ENCODE results near the gene KIF16B. TPM values are rescaled to one million over a fixed set of nuclear protein-coding genes. Genes with fewer than 3 reads are reported as not detected.

The KIF16B gene
- polyA plus RNA-seq, 6 donors from 2014 or later, result 3.2 to 7.1 (median 5.1) TPM

DNA sequence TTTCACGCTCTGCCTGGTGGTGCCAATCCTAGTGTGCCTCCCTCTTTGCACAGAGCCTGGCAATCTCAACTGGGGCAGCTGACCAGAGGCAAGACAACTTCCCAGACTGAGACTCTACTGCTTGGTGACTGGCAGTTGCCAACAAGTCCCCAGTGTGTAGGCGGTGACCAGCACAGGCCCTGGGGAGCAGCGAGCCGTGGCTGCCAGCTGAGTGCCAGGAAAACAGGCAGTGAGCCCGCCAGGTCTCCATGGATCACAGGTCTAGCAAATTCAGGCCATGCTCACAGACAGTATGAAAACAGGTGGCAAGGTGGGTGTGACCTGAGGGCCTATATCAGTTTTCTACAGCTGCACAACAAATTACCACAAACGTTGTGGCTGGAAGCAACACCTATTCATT, 289.9 kb downstream of the KIF16B start:
- peaks cover 0 to 8% of the 10 kb centered on the region in 2 donors for H3K36me3 Mint-ChIP-seq
- no peaks in the 10 kb centered on the region for H3K27me3 Mint-ChIP-seq
- no peak for ATAC-seq (ENCODE audit: low read depth in 2 of 2)
- H3K4me3 Mint-ChIP-seq, result no peak overlapping the region
- H3K4me1 Mint-ChIP-seq, result peaks cover 8 to 19% (median 12%) of the 10 kb centered on the region in 3 donors
- H3K9me3 Mint-ChIP-seq, result peaks cover 0 to 3% (median 0%) of the 10 kb centered on the region in 7 donors
- H3K27ac Mint-ChIP-seq, result peak overlapping the region in 1 of 6 donors; percentile 92
- DNase-seq, result no peak

DNA sequence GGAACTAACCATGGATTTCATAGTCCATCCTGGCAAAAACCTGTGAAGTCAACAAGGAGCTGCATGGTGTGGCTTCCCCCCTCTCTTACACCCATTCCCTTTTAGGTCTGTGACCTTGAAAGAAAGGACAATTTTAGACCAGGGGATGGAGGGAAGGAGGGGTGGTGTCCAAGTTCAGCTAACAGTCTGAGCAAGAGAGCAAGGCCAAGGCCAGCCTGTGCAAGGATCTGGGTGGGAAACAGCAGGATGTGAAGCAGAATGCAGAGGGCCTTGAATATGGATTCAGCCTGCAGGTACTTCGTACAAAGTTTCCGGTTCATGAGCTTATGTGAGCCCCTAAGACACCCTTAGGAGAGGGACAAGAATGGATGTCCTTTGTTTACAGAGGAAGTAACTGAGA, 293.0 kb downstream of the KIF16B start:
- H3K4me3 Mint-ChIP-seq, result no peak overlapping the region
- H3K36me3 Mint-ChIP-seq, result peaks cover 0 to 4% of the 10 kb centered on the region in 2 donors

DNA sequence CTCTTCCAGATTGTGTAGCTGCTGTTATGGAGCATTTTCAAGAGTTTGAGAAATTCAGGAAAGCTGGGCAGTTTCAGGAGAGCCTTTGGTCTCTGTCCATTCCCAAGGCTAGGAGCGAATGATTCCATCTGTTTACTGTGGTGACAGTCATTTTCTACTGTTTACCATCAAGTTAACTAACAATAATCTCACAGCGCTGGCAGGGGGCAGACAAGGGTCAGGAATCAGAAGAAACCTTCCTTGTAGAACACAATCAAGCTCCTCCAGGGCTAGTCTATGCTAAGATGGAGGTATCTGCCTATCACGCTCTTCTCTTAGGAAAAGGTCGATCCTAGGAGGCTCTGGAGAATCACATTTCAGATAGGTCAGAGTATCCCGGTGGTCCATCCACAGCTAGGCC, 293.9 kb downstream of the KIF16B start:
- Mint-ChIP-seq H3K36me3 (peaks cover 0 to 1% of the 10 kb centered on the region in 2 donors), H3K27ac (no peak overlapping the region), H3K9me3 (peaks cover 0 to 3% (median 0%) of the 10 kb centered on the region in 7 donors), H3K4me3 (no peak overlapping the region), H3K27me3 (no peaks in the 10 kb centered on the region), H3K4me1 (peaks cover 20 to 35% (median 24%) of the 10 kb centered on the region in 3 donors)
- DNase-seq, result no peak
- ATAC-seq (ENCODE audit: low read depth in 2 of 2), result no peak

More for the DNA sequence above, 293.0 kb downstream of the KIF16B start:
- Mint-ChIP-seq H3K27ac (no peak overlapping the region), H3K27me3 (no peaks in the 10 kb centered on the region), H3K9me3 (peaks cover 0 to 3% (median 0%) of the 10 kb centered on the region in 7 donors), H3K4me1 (peaks cover 23 to 40% (median 30%) of the 10 kb centered on the region in 3 donors)
- no peak for DNase-seq
- no peak for ATAC-seq (ENCODE audit: low read depth in 2 of 2)

DNA sequence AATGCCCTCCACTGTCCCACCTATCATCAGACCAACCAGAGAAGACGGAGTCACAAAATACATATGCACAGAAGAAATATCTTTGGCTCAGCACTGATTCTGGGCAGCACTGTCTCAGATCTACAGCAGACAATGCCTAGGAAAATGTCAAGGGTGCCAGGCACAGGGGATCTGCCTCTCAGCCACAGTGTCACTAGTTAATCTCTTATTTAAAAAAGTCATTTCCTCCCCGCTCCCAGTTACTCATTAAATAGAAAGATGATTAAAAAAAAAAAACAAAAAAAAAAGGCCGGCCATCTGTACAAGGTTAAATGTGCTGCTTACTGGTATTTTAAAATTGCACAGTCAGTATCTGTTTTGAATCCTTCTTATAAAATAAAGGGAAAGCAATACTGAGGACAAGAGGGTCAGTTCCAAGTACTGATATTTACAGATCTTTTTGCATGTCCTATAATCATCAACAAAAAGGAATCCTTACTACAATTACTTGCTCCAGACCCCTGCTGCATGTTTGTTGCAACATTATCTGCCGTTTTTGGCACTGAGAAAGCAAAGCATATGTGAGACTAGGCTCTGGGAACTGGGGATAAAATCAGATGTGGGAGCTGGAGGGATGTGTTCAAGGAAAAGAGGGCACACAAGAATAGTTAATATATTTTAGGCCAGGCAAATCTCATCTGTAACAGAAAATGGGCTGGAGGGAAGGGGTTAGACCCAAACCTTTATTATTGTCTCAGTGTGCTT, 299.3 kb downstream of the KIF16B start:
- Mint-ChIP-seq H3K36me3 (peaks cover 0 to 15% of the 10 kb centered on the region in 2 donors), H3K4me1 (peaks cover 17 to 24% (median 18%) of the 10 kb centered on the region in 3 donors), H3K27ac (peak overlapping the region in 3 of 6 donors; percentile 17 to 78 (median 70)), H3K27me3 (no peaks in the 10 kb centered on the region), H3K4me3 (no peak overlapping the region), H3K9me3 (no peaks in the 10 kb centered on the region)
- DNase-seq, result no peak
- ATAC-seq (ENCODE audit: low read depth in 2 of 2), result no peak

DNA sequence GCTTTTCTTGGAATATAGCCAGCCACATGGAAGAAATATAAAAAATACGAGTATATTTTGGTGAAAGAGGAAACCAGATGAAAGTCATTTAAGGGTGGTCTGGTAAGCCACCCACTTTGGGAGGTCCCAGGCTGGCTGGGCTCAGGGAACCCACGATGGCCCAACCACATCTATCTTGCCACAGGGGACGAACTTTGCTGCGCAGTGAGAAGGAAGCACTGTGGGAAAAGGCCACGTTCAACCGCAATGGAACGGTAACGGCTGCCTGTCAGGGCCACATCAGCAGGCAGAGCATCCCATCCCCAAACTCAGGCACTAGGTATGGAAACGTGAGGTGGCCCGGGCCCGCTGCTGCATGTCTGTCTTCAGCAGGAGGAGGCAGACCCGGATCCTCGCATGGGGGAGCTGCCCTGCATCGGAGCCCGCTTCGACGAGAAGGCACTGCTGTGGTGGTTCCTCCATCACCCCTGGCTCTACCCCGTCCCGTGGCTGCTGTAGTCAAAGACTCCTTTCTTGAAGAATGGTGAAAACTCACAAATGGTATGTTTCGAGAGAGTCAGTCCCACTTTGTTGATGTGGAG, 300.4 kb downstream of the KIF16B start:
- Mint-ChIP-seq H3K27ac (peak overlapping the region in 2 of 6 donors; percentile 24 to 75), H3K36me3 (peaks cover 0 to 16% of the 10 kb centered on the region in 2 donors), H3K4me3 (peak overlapping the region in 1 of 8 donors; percentile 25), H3K9me3 (no peaks in the 10 kb centered on the region), H3K27me3 (no peaks in the 10 kb centered on the region), H3K4me1 (peaks cover 17 to 23% (median 18%) of the 10 kb centered on the region in 3 donors)
- ATAC-seq (ENCODE audit: low read depth in 2 of 2), result no peak
- DNase-seq, result no peak

DNA sequence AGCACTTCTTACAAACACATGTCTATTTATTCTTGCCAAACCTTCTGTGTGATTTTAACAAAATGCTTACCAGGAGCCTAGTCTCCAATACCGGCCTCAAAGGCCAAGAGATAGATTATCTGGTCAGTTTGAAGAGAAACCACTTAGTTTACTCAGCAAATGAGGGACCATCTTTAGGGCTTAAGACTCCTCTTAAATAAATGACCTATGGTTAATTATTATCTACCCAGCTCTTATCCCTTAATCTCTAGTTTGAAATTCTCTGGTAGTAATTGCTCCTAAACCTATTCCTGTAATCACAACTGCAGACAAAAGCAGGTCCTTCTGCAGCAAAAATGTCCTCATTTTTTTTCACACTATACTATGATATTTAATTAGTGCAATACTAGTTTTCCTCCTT, 301.8 kb downstream of the KIF16B start:
- Mint-ChIP-seq H3K36me3 (peaks cover 6 to 30% of the 10 kb centered on the region in 2 donors), H3K4me1 (peaks cover 11 to 16% (median 11%) of the 10 kb centered on the region in 3 donors), H3K27ac (peak overlapping the region in 1 of 6 donors; percentile 7), H3K9me3 (peaks cover 6 to 12% (median 10%) of the 10 kb centered on the region in 7 donors), H3K4me3 (no peak overlapping the region), H3K27me3 (no peaks in the 10 kb centered on the region)
- no peak for ATAC-seq (ENCODE audit: low read depth in 2 of 2)
- DNase-seq, result no peak

DNA sequence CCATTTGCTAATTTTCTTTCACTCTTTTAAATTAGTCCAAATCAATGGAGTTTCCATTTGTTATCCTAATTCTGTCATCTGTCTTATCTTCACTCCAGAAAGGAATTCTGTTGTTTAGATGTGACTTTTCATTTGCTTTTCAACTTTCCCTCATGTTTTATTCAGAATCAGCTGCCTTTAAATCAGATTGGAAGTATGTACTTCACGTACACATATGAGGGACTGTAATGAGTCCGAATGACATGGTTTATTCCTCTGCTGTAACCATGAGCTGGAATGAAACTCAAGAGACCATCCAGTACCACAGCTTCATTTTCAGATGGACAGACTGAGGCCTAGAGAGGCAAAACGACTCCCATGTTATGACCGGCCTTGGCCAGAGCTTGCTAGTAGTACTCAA, 302.3 kb downstream of the KIF16B start:
- no peaks in the 10 kb centered on the region for H3K27me3 Mint-ChIP-seq
- DNase-seq (no peak), ATAC-seq (ENCODE audit: low read depth in 2 of 2) (no peak)
- peaks cover 6 to 11% (median 6%) of the 10 kb centered on the region in 3 donors for H3K4me1 Mint-ChIP-seq
- H3K4me3 Mint-ChIP-seq, result no peak overlapping the region
- H3K9me3 Mint-ChIP-seq, result peaks cover 7 to 17% (median 15%) of the 10 kb centered on the region in 7 donors
- peaks cover 8 to 35% of the 10 kb centered on the region in 2 donors for H3K36me3 Mint-ChIP-seq
- H3K27ac Mint-ChIP-seq, result peak overlapping the region in 2 of 6 donors; percentile 17 to 22

DNA sequence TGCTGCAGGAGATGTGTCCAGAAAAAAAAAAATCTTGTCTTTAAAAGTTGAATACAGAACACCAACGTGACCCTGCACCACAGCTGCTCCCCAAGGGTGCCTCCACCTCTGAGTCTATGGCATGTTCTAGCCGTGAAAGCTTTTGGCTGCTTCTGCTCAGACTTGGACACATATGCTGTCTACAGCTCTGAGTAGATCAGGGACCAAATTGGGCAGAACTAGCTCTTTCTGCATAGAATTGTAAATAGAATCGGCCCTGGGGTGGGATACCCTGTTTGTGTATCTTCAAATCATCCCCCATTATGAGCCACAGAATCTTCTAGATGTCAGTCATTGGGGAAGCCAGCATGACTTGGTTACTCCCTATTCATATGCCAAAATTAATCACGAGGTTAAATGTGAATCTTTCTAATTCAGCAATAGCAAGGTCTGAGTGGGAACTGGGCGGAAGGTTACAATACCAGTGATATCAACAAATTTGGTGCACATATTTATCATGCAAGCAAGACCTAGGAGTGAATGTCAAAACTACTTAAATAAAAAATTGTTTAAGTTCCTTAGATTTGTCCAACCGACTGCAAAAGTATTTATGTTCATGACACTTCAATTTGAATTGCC, 302.8 kb downstream of the KIF16B start:
- ATAC-seq (ENCODE audit: low read depth in 2 of 2), result no peak
- H3K36me3 Mint-ChIP-seq, result peaks cover 14 to 41% of the 10 kb centered on the region in 2 donors
- no peak overlapping the region for H3K4me3 Mint-ChIP-seq
- no peaks in the 10 kb centered on the region for H3K27me3 Mint-ChIP-seq
- peaks cover 12 to 22% (median 21%) of the 10 kb centered on the region in 7 donors for H3K9me3 Mint-ChIP-seq
- DNase-seq, result no peak
- peaks cover under 1 to 5% (median under 1%) of the 10 kb centered on the region in 3 donors for H3K4me1 Mint-ChIP-seq
- peak overlapping the region in 1 of 6 donors; percentile 1 for H3K27ac Mint-ChIP-seq

DNA sequence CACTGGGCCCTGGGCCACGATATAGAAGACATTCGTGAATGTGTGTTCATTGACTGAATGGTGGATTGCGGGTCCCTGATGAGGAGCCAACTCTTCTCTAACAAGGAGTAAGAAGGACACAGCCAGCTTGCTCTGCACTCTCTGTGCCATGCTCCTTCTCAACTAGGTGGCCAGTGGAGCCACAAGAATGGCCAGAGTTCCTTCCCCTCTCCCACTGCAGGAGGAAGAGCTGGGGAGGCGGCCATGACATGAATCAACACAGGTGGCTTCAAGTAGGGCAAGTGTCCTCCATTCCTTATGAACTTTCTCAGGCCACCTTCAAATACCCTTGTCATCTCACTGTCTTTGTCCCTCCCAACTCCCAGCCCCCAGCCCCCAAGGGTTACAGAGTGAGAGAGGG, 305.7 kb downstream of the KIF16B start:
- Mint-ChIP-seq H3K9me3 (peaks cover 14 to 31% (median 28%) of the 10 kb centered on the region in 7 donors), H3K4me3 (no peak overlapping the region), H3K27ac (no peak overlapping the region), H3K27me3 (no peaks in the 10 kb centered on the region), H3K4me1 (peaks cover 8 to 16% (median 8%) of the 10 kb centered on the region in 3 donors), H3K36me3 (peaks cover 16 to 34% of the 10 kb centered on the region in 2 donors)
- DNase-seq (no peak), ATAC-seq (ENCODE audit: low read depth in 2 of 2) (no peak)

DNA sequence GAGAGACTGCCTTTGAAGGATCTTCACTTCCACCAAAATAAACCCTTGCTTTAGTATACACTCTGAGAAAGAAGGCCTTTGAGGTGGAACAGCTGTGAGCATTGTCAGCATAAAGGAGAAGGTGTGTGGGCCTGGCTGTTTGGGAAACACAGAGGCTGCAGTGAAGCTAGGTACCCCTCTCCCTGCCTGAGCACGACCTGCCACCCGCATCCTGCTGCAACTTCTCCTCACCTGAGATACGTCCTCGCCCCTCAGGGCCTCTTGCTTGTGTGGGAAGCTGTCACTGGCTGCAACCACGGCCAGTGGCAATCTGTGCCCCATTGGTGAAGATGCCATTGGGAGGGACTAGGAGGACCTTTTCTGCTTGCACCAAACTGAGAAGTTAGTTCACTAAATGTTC, 307.9 kb downstream of the KIF16B start:
- Mint-ChIP-seq H3K36me3 (peaks cover 16 to 30% of the 10 kb centered on the region in 2 donors), H3K9me3 (peaks cover 14 to 31% (median 28%) of the 10 kb centered on the region in 7 donors), H3K27me3 (no peaks in the 10 kb centered on the region), H3K4me3 (no peak overlapping the region), H3K4me1 (peaks cover 8 to 16% (median 8%) of the 10 kb centered on the region in 3 donors), H3K27ac (no peak overlapping the region)
- DNase-seq (no peak), ATAC-seq (ENCODE audit: low read depth in 2 of 2) (no peak)

DNA sequence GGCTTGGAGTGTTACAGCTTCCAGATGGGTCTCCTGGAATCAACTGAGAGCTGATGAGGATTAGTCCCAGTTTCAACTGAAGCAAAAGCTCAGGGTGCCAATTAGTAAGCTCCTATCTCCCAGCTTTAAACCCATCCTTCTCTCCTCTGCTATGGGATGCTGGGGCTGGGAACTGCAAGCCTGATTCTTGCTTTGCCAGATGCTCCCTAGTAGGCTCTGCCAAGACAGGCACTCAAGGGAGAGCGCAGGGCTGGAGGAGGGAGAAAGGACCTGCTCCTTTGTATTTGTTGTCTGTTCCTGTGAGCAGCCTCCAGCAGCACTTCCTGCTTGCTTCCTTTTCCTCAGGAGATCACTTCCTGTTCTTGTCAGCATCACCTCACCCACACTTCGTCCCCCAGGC, 309.7 kb downstream of the KIF16B start:
- no peak for ATAC-seq (ENCODE audit: low read depth in 2 of 2)
- Mint-ChIP-seq H3K27me3 (no peaks in the 10 kb centered on the region), H3K27ac (peak overlapping the region in 2 of 6 donors; percentile 20 to 54), H3K36me3 (peaks cover 16 to 30% of the 10 kb centered on the region in 2 donors), H3K9me3 (peaks cover 16 to 31% (median 28%) of the 10 kb centered on the region in 7 donors), H3K4me1 (peaks cover 8 to 11% (median 8%) of the 10 kb centered on the region in 3 donors), H3K4me3 (no peak overlapping the region)
- DNase-seq, result no peak

DNA sequence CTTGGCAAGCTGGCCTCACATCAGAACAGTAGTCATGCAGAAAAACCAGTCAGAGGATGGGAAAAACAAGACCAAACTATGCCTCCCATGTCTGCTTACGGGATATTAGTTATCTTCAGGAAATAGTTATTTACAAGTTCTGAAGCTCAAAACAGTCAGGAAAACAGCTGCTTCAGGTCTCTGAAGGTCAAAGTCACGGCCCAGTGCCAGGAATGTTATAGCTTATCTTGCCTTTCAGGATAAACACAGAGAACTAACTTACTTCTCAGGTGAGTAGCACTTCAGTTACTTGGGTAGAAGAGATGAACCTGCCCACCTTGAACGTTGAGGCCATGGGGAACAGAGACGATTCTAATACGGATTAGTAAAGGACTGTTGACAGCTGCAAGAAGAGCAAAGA, 310.7 kb downstream of the KIF16B start:
- Mint-ChIP-seq H3K36me3 (peaks cover 16 to 25% of the 10 kb centered on the region in 2 donors), H3K4me3 (no peak overlapping the region), H3K4me1 (peaks cover 8 to 13% (median 11%) of the 10 kb centered on the region in 3 donors), H3K27ac (no peak overlapping the region), H3K9me3 (peaks cover 16 to 31% (median 26%) of the 10 kb centered on the region in 7 donors), H3K27me3 (peaks cover 0 to 2% (median 0%) of the 10 kb centered on the region in 3 donors)
- no peak for ATAC-seq (ENCODE audit: low read depth in 2 of 2)
- DNase-seq, result no peak

DNA sequence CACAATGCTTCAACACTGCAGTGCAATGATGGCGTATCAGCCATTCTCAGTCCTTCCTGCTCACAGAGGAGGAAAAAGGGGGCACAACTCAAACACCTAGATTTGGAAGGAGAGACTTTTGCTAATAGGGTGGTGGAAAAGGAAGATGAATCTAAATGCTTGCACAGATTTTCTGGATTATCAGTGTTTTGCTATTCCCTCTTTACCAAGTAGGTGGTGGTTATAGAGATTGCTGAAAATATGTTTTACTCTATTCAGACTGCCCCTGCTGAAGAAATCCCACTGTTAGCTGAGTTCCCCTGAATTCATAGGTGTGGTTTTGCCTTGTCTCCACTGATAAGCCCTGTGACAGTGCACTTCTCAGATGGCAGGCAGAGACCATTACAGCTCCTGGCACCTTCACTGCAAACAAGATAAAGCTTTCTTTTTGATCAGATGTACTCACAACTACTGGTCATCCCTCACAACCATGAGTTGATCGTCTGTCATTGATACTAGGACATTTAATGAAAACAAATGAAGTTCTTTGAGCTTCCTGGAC, 311.4 kb downstream of the KIF16B start:
- ATAC-seq (ENCODE audit: low read depth in 2 of 2), result no peak
- Mint-ChIP-seq H3K4me3 (no peak overlapping the region), H3K9me3 (peaks cover 12 to 24% (median 20%) of the 10 kb centered on the region in 7 donors), H3K36me3 (peaks cover 10 to 18% of the 10 kb centered on the region in 2 donors), H3K27me3 (peaks cover 0 to 6% (median 0%) of the 10 kb centered on the region in 3 donors), H3K27ac (peak overlapping the region in 2 of 6 donors; percentile 15 to 50), H3K4me1 (peaks cover 8 to 16% (median 11%) of the 10 kb centered on the region in 3 donors)
- DNase-seq, result no peak
